HG02938 (cell line): ENCODE results near the gene KRTAP5-2.
"Not testable (repeated sequence)": the region's sequence is repeated elsewhere in the genome, so short reads cannot be mapped to it uniquely, and the experiment has no call there.

Experiments used
- ATAC-seq: cut with Tn5 transposase; IDR thresholded peaks from one replicate; pipeline ENCODE4 v1.9.1; 2021; ENCODE audit warnings: mild to moderate bottlenecking, moderate library complexity; ENCODE audit not compliant: unreplicated experiment

The KRTAP5-2 gene

GRCh38 chr11:1592628-1593027, 5.5 kb downstream of the KRTAP5-2 start:
- ATAC-seq, result no peak

GRCh38 chr11:1589996-1590395, 8.1 kb downstream of the KRTAP5-2 start:
- no peak for ATAC-seq

GRCh38 chr11:1589191-1589963, 8.7 kb downstream of the KRTAP5-2 start:
- ATAC-seq, result not testable (repeated sequence)

- no peak for ATAC-seq
Observed at GRCh38 chr11:1586699-1587098, 11.4 kb downstream of the KRTAP5-2 start.

- not testable (repeated sequence) for ATAC-seq
Observed at GRCh38 chr11:1584661-1585370, 13.3 kb downstream of the KRTAP5-2 start, which contains the start of gene KRTAP5-1. Gene KRTAP5-1, minus strand, starts transcription at chr11:1585283. Its CDS starts 34 bp downstream, at chr11:1585249.

GRCh38 chr11:1582909-1583308, 15.2 kb downstream of the KRTAP5-2 start:
- not testable (repeated sequence) for ATAC-seq

- ATAC-seq, result no peak
Observed at GRCh38 chr11:1581976-1582375, 16.1 kb downstream of the KRTAP5-2 start.

- ATAC-seq, result no peak
Observed at GRCh38 chr11:1576825-1577224, 21.3 kb downstream of the KRTAP5-2 start.

GRCh38 chr11:1575756-1576155, 22.3 kb downstream of the KRTAP5-2 start:
- ATAC-seq, result not testable (repeated sequence)

- no peak for ATAC-seq
Observed at GRCh38 chr11:1574933-1575242, 23.2 kb downstream of the KRTAP5-2 start.

GRCh38 chr11:1574238-1574932, 23.7 kb downstream of the KRTAP5-2 start:
- no peak for ATAC-seq

- ATAC-seq, result no peak
Observed at GRCh38 chr11:1573903-1574237, 24.2 kb downstream of the KRTAP5-2 start.

GRCh38 chr11:1573077-1573902, 24.8 kb downstream of the KRTAP5-2 start:
- no peak for ATAC-seq

GRCh38 chr11:1572197-1573076, 25.7 kb downstream of the KRTAP5-2 start, which contains the start of gene DUSP8:
Gene DUSP8, minus strand, starts transcription at chr11:1572271. Its CDS starts 6,445 bp downstream, at chr11:1565826.
- no peak for ATAC-seq

- ATAC-seq, result no peak
Observed at GRCh38 chr11:1571760-1572196, 26.3 kb downstream of the KRTAP5-2 start.

GRCh38 chr11:1570896-1571759, 27.0 kb downstream of the KRTAP5-2 start:
- ATAC-seq, result no peak

GRCh38 chr11:1570531-1570895, 27.6 kb downstream of the KRTAP5-2 start:
- no peak for ATAC-seq

GRCh38 chr11:1570001-1570453, 28.1 kb downstream of the KRTAP5-2 start:
- no peak for ATAC-seq

- ATAC-seq, result no peak
Observed at GRCh38 chr11:1569251-1569780, 28.8 kb downstream of the KRTAP5-2 start.
